ENCODE data around the gene RAB14.
"Not testable (repeated sequence)": the region's sequence is repeated elsewhere in the genome, so short reads cannot be mapped to it uniquely, and the experiment has no call there.

The RAB14 gene

GRCh38 chr9:121129384-121129783 is 72.3 kb downstream of the RAB14 start:
- H3K27ac ChIP-seq (ENCODE audit: low read depth, low read length); H3K4me1 ChIP-seq (ENCODE audit: control insufficient read depth, insufficient read depth, low read length); H3K9me3 ChIP-seq (ENCODE audit: control insufficient read depth, insufficient read depth, low read depth, low read length); H3K9ac ChIP-seq (ENCODE audit: low read length); H3K27me3 ChIP-seq (ENCODE audit: control insufficient read depth, insufficient read depth, low read length); H3K4me3 ChIP-seq (ENCODE audit: low read depth, low read length); H3K36me3 ChIP-seq (ENCODE audit: control insufficient read depth, insufficient read depth, low read length): not testable (repeated sequence)
